SKM-1 (cell line): ENCODE data around the gene VEPH1.

Experiments
- DNase-seq: peaks from one replicate; lab custom pipeline; 2025; ENCODE audit not compliant: unreplicated experiment; lab: John Stamatoyannopoulos, UW

Gene VEPH1

DNA sequence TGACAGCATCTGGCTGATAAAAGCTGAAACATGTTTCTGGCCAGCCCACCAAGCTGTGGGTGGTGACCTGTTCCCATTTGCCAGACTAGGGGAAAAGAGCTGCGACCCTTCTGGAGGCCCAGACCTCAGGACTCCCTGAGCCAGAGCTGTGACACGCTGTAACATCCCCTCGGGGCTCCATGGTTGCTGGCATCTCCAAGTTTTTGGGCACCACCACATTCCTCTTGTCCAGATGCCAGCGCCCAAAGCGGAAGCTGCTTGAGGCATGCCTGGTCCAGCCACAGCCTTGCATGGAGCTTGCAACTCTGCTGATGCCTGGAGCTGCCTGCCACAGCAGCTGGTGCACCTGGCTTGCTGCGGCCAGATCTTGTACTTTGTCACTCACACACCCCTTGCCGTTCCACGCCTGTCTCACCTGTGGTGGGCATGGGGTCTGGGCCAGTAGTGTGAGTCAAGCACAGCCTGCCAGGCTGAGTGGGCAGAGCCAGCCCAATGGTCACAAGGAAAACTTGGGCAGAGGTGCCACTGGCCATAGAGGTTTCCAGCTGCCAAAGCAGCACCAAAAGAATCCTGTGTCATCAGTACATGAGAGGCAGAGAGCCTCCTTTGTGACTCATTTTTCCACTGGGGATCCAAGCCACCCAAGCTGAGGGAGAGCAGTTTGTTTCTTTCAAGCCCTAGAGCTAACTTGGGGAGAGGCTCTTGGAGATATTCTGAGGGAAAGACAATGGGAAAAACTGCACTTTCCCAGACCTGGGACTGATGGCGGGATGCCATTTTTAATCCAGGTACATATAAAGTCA lies 112.3 kb downstream of the VEPH1 start:
- no peak for DNase-seq

DNA sequence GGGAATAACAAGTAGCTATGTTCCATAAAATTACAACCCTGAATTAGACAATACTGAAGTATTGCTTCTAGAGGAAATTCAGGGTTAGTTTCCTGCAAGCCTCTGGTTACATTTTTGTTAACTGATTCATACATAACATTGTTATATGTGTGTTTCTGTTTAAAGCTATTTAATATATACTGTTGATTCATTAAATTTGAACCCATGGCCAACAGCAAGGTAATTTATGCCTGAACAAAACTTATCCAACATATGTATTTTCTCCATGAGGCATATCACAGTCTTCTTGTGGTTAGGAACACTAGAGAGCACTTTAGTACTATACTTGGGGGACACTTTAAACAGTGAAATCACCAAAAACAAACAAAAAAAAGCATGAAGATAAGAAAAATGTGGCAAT lies 114.2 kb downstream of the VEPH1 start:
- no peak for DNase-seq

DNA sequence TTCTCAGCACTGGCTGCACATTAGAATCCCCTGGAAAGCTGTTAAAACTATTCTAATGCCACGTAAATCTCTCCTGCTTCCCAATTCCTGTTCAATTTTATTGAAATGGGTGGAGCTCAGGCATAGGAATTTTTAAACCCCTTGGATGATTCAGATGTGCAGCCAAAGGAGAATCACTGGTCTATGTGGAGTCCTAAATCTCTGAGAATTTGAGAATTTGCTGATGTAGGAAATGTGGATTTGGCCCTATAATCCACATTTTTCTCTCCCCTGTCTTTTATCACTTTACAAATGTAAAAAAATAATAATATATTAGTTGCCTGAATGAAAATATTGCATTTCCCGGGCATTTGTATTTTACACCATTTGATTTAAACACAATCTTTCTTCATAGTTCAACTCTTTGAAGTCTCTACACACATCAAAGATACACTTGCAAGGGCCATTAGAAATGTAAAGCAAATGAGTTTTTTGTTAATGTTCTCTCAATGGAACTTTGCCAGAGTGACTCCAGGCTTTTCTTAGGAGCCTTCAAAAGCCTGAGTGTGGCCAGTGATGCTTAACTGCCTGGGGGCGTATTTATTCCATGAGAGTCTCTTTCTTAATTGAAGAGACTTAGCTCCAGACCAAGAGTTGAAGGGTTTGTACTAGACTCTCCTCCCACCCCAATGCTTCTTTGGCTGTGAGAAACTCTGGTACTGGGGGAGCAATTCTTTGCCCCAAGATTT lies 115.3 kb downstream of the VEPH1 start:
- DNase-seq = no peak

DNA sequence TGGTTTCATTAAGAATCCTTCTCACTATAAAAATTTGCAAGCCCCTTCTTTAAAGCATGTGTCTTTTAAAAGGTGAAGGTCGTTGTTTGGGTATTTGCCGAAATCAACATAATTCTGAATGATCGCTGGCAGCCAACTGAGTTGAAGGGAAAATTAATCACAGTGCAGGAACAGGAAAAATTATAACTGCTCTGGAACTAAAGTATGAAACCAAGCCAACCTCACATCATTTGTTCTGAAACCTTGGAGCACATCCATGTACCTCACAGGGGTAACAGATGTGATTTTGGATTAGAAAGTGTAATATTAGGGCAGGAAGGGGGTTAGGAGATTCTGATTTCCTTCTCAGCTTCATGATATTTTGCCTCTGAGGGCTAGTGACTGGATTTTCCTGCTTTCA lies 118.7 kb downstream of the VEPH1 start:
- DNase-seq = no peak

DNA sequence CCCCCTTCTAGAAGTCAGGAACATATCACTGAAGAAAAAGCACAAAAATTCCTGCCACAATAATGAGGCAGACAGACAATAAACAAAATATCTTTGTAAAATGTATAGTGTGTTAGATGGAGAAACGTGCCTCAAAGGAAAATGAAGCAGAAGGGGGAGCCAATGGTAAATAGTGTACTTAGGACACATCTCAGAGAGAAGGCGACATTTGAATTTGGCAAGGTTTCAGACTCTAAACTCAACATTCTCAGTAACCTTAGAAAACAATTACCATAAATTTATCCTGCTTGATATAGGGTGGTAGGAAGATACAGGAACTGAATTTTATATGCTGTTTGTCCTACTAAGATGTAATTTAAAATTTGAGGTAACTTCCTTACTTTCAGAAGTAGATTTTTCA lies 119.2 kb downstream of the VEPH1 start:
- no peak for DNase-seq

DNA sequence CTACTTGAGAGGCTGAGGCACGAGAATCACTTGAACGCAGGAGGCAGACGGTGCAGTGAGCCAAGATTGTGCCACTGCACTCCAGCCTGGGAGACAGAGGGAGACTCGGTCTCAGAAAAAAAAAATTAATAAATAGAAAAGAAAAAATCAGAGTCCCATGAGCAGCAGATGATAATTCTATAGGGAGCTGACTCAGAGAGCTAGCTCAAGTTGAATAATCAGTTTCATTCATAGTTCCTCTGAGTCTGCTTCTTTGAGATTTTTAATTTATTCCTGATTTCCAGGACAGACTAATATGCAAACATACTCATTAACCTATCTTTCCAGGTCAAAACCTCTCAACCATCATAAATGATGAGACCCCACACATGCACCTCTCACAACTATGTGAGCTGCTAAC lies 121.6 kb downstream of the VEPH1 start:
- DNase-seq = no peak

DNA sequence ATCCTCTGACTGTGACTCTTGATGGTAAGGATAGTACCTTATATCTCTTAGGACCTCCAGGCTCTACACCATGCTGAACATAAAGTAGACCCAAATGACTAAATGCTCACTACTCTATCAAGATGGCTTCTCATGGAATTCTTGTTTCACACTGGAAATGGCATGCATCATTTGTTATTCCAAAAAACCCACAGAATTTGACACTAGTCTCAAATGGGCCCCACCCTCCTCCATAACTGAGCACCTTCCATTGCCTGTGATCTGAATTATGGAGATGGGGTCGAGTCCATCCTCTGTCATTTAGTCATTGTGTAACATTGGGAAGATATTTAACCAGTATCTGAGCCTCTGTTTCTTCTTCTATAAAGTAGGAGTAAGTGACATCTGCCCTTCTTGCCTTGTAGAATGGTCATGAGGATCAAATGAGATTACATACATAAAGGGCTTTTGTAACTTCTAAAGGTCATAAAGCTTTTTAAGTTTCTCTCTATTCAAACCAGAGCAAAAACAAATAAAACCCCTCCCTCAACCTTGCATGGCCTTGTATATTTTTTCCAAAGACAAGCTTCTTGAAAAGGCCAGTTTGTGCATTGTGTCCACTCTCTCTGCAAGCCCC lies 123.6 kb downstream of the VEPH1 start:
- DNase-seq = no peak

DNA sequence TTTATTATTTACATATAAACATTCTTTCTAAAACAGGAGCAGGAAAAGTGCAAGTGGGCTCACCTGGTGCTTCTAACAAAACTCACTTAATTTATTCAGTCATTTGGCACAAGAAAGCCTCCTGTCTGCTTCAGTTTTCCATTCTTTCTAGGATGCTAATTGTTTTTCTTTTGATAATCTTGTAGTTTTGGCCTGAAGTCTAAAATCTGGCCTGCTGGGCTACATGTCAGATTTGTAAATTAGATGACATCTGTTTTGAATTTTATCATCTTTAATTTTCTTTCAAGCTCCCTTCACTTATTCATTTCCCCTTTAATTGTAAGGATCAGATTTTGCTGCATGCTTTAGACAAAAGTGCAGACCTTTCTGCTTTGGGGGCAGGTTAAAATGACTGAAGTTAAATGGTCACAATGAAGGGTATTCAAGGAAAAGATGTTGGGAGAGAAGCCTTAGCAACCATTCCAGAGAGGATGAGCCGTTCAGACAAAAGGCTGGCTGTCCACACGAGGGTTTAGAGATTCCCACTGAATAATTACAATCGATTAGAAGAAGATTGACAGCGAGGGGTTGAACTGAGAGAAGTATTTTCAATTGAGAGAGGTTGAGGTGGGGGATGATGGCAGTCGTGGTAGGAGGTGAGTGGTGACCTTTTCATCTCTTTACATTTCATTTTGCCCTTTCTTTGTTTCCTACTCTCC lies 126.5 kb downstream of the VEPH1 start:
- DNase-seq = no peak

DNA sequence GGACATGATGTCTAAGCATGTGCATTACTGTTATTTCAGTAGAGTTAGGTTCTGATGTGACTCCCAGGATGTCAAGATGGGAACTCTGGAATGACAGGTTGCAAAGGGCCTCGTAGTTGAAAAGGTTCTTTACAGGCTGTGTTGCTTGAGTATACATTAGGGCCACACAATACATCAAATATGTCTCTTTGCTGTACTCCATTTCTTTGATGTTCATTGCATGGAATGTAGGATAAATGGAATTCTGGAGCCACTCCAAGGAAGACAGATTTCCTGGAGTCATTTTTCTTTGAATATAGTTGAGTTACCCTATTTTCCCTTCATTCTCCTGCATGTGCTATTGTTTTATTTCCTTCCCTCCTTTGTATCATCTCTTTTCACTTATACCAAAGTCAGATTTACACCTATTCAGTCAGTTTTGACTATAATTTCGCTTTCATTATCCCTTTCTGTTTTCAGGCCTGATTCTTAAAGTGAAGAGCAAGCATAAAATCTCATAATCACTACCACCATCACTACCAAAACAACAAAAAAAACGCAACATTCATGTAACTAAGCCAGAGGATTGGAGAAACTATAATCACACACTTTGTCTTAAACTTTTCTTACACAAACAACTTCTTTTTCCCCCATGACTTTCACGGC lies 127.8 kb downstream of the VEPH1 start:
- DNase-seq = no peak

DNA sequence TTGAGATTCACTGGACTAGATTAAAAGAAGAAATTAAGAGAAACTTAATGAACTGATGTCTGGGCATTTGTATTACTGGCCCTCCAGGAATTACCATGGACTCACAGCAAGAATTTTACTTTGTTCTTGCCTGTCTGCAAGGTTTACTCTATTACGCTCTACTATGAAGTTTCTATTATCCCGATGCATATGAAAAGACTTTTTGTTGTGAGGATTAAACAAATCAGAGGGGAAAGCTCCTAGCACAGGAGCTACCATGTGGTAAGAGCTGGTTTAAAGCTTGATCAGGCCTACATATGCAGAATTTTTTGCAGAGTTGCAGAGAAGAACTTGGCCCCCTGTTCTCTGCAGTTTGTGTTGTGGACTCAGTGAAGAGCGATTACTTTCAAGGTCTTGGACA lies 128.3 kb downstream of the VEPH1 start:
- no peak for DNase-seq

DNA sequence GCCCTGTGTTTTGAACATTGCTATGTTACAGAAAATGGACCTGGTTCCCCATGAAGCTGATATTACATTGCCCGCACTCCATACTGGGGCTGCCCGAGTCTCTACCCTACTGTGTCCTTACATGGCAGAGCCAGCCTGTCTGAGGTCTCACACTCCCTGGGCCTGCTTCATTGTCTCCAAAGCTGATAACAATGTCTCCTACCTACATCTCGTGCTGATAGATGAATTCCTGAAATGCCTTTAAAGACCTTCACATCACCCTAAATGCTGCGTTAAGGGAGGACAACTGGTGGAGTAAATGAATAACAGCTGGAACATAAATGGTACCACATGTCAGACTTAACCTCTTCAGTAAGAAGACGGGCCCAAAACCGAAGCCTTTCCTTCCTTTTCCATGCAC lies 129.4 kb downstream of the VEPH1 start:
- no peak for DNase-seq

DNA sequence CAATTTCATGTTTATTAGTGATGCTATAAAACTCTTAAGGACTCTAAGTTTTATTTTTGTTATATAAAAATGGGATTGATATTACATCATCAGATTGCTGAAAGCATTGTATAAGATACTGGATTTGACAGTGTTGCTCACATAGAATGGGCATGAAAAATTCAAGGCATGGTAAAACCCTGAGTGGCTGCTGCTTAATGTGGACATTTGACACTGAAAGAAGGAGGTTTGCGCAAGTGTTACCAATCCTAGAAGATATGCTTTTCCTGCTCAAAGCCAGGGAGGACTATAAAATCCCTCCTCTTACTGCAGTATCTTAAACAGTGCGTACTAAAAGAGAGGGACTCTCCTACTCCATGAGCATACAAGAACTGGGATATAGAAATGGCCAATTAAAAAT lies 132.3 kb downstream of the VEPH1 start:
- no peak for DNase-seq

DNA sequence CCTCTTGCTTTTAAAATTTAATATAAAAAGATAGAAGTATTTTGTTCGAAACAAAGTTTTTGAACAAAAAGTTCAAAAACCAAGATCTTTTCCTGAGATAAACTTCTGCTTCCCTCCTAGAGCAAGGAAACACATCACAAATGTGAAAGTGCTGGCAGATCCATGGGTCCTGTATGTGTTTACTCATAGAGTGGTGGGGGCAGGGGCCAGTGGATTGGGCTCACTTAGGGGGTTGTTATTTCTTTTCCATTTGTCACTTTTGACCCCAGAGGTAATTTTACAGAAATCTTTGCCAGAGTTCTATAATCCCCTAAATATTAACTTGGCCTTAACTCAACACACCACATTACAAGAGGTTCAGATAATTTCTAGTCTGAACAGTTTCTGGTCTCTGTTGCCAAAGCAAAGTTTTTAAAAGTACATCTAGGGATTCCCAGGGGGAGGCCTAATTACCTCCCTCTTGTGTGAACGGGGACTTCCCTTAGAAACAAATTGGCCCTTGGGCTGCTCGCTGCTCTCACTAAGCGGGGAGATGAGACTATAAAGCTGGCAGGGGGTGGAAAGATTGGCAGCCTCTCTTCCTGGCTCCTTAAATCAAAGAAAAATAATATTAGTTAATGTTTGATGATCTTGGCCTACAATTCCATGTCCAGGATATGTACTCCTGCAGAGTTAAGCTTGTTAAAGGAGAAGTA lies 133.3 kb downstream of the VEPH1 start:
- no peak for DNase-seq

DNA sequence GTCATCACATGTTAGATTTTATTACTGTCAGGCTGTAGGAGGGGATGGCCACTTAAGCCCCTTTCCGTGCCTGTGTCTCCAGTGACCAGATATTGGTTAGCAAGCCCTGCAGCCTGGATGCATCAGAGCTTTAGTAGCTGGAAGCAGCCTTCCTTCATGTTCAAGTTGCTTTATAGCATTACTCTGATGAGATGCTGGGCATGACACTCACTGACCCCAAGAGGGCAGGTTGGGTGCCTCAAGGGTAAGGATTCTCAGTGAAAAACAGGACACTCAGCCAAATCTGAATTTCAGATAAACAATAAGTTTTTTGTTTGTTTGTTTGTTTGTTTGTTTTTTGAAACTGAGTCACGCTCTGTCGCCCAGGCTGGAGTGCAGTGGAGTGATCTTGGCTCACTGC lies 135.0 kb downstream of the VEPH1 start:
- no peak for DNase-seq

DNA sequence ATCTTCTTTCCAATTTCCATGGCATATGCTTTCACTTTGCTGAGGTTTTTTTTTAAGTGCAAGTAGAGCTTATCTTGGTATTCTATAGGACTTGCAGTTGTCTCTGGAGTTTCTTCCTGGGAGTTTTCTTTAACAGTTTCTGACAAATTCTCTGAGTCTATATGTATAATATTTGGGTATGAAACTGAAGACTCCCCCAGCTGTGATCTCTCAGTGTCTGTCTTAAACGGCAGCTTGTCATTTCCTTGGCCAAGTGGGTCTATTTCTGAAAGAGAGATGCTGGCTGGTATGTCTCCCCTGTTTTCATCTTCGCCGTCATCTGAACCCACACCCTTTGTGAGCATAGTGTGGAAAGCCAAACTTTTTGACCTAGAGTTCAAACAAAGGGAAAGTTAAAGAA lies 139.8 kb downstream of the VEPH1 start:
- DNase-seq = no peak

DNA sequence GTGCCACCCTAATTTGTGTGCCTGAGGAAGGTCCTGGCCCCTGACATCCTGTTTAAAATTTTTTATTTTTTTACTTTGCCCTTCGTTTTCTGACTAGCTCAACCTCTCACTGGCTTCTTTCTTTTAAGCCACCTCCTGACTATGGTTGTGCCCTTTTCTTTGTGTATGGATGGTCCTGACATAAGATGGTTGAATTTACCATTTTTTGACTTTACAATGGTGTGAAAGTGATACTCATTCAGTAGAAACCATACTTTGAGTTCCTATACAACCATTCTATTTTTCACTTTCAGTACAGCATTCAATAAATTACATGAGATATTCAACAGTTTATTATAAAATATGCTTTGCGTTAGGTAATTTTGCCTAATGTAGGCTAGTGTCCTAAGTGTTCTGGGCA lies 140.9 kb downstream of the VEPH1 start:
- DNase-seq = no peak

DNA sequence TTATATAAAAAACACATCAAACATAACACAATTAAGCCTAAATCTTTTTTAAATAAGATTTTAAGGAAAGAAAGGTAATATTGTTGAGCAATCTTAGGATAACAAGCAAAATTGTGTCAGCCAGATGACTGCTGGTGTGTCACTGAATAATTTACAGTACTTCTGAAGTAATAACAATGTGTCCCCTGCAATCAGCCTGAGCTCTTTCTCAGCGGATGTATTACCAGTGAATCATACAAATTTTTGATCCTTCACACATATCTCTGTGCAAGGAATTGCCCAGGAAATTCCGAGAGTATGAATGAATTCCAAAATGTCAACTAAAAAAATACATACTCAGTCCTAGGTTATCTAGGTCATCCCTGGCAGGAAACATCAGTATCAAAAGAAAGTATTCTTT lies 143.2 kb downstream of the VEPH1 start:
- DNase-seq = no peak

DNA sequence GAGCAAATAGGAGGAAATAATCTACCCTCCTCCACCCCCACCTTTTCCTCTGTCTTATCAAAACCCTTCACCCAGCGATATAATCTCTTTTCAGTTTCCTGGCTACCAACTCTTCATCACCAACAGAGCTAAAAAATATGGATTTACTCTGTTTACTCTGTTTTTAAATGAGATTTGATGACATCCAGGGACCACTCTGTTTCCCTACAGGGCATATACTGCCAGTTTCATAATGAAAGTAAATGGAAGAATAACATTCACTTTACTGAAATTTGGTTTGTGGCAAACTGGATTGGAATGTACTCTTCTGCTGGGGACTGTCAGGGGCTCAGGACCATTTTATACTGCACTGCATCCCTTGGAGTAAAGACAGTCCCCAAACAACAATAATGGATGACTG lies 146.7 kb downstream of the VEPH1 start:
- no peak for DNase-seq

DNA sequence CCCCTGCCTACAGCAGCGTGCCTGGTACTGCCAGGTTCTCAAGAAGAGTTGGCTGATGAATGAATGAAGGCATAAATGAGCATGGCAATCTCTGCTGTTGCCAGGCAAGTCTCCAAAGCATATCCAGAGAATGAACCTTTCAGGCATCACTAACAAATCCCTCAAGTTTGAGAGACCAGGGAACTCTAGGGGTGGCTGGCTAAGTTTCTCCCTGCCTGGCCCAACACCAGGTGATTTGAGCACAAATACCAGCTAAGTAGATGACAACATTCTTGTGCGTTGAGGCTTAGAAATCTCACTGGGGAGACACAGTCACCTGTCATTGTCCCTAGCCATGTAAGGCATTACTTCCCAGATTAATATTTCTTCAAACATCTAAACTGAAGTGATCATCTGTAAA lies 147.9 kb downstream of the VEPH1 start:
- DNase-seq = no peak

DNA sequence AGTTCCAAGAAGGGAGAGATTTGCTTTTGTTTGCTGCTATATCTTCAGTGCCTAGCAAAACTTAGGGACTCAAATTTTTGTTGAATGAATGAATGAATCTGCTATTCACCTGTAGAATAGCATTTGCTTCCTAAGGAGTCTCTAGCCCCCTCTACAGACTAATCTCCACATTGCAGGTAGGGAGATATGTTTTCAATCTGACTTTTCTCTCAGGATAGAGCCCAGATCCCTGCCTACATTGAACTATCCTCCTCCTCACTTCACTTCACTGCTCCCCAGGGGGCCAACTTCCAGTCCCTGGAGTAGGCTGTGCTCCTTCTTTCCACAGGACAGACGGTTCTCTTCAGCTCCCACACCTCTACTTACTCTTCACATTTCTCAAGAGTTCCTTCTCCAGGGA lies 148.5 kb downstream of the VEPH1 start:
- DNase-seq = no peak

DNA sequence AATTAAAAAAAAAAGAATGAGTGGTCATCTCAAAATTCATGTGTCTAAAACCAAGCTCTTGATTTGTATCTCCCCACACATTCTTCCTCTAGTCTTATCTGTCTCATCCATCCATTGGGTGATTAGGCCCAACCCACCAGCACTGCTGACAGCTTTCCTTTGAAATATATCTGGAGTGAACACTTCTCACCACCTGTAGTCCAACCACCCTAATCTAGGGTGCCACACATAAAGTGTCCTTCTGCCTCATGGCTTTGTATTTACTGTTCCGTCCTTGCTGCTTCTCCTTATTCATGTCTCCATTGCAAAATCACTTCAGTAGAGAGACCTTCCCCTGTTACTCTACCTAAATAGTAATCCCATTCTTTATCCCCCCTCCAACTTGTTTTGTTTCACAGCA lies 149.0 kb downstream of the VEPH1 start:
- DNase-seq = no peak
